Activated naive CD4-positive, alpha-beta T cell treated with Interleukin-2 at 50 U/mL for 16 hours (primary cell): Measurements from ENCODE around the gene CNNM3.

Experiments
- DNase-seq: peaks from one replicate; pipeline ENCODE4 v3.0.0-alpha.2; 2020

The CNNM3 gene

GRCh38 chr2:96866149-96866548 lies 50.1 kb downstream of the CNNM3 start:
- no peak for DNase-seq

- DNase-seq = no peak
Observed at GRCh38 chr2:96866586-96866985, 50.5 kb downstream of the CNNM3 start.

DNA sequence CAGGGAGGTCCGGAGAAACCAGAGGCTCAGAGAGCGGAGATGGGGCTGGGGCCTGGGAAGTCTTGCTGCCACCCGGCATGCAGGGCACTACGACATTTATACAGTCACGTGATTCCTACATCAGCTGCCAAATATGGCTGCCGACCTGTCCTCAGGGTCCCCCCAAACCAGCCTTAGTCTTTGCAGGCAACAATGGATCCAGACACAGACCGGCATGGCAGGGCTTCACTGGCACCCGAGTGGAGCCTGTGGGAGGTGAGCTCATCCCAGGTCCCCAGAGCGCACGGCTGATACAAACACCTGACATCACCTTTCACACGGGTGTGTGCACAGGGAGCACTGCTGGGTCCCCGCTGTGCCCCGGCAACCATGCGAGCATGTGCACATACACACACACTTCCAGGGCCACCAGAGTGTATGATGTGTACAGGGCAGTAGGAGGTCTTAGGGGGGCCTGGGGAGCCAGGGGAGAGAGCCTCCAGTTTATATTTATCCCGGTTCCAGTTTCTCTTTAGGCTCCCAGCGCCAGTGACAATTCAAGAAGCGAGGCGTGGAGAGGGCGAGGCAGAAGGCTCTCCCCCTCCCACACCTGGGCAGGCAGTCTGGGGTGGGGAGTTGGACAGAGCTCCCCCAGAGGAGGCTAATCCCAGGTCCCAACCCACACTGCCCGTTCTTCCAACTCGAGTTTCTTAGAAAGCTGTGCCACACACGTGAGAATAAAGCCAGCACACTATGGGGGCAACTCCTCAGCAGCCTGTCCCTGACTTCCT lies 51.1 kb downstream of the CNNM3 start:
- DNase-seq = no peak

DNA sequence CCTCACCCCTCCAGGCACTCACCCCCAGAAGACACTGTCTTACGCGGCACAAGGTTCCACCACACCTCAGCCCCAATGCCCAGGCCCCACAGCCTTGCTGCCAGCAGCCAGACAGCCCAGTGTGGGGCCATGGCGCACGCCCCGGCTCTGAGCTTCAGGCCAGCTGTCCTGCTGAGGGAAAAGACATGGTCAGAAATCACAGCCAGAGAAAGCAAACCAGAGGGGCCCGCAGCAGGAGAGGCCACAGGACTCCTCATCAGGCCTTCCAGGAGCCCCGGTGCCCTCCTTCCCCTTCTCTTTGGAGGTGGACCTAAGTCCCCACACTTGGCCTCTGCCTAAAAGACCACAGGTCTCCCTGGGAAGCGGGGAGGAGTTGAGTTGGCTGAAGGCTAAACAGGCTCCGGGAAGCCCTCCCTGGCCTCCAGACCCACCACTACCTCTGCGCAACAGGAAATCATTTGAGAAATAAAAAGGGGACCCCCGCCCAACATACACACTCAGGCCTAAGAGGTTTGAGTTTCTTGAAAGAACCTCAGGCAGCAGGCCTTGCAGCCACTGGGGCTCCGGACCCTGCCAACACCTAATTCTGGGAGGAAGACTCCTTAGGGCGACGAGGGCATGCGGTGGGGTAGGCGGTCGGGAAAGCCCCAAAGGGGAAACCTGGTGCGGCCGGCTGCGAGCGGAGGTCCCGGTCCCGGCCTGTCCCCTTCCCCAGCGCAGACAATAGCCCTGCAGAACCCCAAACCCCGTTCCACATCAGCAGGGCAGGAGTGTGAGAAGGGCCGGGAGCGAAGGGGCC lies 51.9 kb downstream of the CNNM3 start:
- DNase-seq = peak; percentile 39

DNA sequence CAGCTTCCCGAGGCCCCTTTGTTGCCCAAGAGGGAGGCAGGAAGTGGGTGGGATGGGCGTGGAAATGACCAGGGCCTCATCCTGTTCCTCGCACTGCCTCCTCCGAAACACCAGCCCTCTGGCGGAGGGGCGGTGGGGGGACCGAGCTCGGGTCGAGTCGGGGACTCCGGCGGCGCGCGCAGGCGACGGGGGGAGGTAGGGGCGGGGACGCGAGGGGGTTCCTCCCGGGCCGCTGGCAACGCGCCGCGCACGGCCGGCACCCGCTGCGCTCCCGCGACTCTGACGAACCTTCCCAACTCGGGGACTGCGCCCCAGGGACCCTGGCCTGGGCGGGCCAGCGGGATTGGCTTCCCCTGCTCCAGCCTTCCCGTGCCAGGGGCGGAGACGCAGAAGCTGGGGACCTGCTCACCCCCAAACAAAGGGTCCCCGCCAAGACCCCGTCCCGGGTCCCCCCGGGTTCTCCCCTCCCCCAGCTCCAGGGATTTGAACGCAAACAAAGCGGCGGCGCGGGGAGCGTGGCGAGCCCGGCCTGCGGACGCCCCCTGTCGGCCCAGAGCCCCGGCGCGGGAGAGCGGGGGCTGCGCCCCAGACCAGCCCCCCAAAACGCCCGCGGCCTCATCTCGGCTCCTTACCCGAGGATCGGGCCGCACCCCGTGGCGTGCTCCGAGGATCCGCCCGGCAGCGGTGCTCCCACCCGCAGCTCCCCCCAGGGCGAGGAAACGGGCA lies 52.6 kb downstream of the CNNM3 start:
- DNase-seq = peak; percentile 63

- DNase-seq = no peak
Observed at GRCh38 chr2:96869281-96869821, 53.3 kb downstream of the CNNM3 start.

- DNase-seq = peak; percentile 61
Observed at GRCh38 chr2:96869822-96870625, 54.0 kb downstream of the CNNM3 start, which contains the start of gene SEMA4C. Gene SEMA4C, minus strand, starts transcription at chr2:96870080. Its CDS starts 2,194 bp downstream, at chr2:96867886.

DNA sequence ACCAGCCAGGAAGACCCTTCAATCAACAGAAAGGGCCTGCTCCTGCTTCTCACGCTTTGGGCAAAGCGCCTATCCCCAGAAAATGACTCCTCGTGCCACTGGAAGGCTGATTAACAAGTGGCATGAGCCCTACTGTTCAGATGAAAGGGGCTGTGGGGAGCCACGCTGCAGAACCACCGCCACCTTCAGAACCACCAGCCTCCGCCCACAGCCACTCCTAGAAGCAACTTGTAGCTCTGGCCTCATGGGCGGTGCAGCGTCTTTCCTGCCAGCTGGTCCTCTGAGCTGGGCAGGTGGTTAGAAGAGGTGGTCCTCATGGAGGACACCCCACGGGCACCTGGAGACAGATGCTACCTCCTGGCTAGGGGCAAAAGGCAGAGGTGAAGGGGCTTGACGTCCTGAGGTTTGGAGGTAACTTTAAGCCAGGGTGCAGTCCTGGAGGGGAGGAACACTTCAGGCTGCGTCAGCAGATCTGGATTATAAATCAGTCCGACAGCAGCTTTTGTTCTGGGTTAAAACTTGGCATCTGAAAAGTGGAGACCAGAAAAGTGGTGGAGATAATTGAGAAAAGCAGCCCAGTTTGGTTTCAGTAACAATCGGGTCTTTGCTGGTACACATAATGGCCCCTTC lies 54.7 kb downstream of the CNNM3 start:
- peak; percentile 65 for DNase-seq

- DNase-seq = no peak
Observed at GRCh38 chr2:96872591-96873349, 56.7 kb downstream of the CNNM3 start.

GRCh38 chr2:96873651-96874096 lies 57.6 kb downstream of the CNNM3 start:
- DNase-seq = no peak

GRCh38 chr2:96874198-96874831 lies 58.2 kb downstream of the CNNM3 start:
- DNase-seq = peak; percentile 18

DNA sequence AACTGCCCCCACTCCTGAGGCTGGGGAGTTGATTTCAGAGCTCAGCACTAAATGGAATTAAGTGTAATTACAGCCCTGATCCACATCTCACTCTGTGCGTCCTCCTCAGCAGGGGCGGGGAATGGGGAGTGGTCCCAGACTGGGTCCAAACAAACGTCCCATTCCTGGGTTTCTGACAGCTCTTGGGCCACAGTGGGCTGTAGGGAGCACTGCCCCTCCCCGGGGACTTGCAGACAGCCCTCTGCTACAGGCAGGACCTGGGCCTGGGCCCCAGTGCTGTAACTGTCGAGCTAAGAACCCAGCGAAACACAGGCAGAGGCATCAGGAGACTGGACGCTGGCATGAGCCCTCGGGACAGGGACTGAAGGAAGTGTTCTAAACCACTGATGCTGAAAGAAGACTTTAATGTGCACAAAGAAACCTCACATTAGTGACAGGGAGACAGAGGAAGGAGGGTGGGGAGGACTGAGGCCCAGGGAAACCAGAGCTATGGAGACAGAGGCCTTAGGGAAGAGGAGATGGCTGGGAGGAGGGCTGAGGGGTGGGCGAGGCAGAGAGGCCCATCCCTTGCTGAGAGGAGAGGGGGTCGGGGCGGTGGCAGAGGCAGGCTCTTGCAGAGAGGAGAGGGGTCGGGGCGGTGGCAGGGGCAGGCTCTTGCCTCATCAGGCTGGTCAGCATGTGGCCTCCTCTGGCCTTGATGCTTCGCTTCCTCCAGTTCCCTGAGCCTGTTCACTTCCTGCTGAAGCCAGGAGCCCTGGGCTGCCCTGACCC lies 59.6 kb downstream of the CNNM3 start:
- no peak for DNase-seq

- DNase-seq = no peak
Observed at GRCh38 chr2:96876269-96877041, 60.4 kb downstream of the CNNM3 start.

DNA sequence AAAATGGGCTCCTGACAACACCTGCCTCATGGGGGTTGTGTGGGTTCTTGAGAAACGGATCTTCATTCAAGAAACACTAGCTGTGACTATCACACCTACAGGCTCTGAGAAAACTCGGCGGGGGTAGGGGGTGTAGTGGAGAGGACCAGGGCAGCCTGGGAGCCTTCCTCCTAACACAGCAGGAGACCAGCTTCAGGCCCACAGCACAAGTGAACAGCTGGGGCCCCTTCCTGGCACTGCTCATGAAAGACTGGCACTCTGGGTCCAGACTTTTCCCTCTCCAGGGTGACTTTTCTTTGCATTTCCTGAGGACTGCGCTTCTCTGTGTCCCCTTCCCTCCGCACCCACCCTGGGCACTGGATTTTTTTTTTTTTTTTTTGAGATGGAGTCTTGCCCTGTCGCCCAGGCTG lies 61.0 kb downstream of the CNNM3 start:
- DNase-seq = no peak

GRCh38 chr2:96877631-96878092 lies 61.6 kb downstream of the CNNM3 start:
- DNase-seq = no peak

GRCh38 chr2:96878171-96878570 lies 62.1 kb downstream of the CNNM3 start:
- DNase-seq = no peak

GRCh38 chr2:96878796-96879544 lies 62.9 kb downstream of the CNNM3 start:
- no peak for DNase-seq

DNA sequence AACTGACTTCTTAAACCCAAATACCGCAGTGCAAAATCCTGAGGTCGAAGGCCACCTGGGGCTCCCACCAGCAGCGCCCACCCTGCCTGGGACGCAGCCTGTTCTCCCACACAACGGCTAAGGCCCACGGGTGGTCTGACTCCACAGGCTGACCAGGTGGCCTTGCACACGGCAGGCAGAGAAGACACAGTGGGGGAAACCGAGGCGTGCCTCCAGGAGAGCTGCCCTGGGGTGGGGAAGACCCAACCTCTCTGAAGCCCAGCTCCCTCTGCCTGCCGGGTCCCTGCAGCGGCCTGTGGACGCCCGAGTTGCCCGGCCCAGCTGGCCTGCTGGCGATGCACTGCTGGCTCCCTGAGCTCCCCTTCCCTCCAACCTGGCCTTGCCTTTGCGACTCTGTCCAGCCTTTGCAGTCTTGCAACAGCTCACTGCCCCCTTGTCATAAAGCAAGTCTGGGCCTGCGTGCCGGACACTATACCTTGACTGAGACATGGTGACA lies 63.5 kb downstream of the CNNM3 start:
- no peak for DNase-seq
